Measurements from ENCODE around the gene PLEKHA7.
"Not testable (repeated sequence)": the region's sequence is repeated elsewhere in the genome, so short reads cannot be mapped to it uniquely, and the experiment has no call there.

The PLEKHA7 gene

DNA sequence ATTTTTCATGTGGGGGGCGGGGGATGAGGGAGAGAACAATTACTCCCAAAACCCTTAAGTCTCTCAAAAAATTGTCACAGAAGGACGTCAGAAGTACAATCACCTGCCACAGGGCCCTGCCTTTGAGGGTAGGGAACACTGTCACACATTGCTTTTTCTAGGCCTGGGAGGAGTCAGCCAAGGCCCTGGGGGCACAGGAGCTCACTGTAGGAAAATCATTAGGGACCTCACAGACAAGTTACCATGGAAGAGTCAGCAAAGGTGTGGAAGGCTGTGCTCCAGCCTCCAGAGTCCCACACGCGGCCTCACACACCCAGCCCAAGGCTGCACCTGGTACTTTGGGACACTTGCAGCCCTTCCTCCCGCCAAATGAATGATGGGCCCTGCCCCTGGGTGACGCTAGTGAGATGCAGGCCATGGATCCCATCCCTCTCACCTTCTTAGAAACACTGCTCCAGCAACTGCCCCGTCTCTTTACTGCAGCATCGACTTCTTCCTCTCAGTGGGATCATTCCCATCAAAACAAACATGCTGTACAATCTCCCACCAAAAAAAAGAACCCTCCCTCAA, 3.3 kb downstream of the PLEKHA7 start:
- DNase-seq, result no peak

DNA sequence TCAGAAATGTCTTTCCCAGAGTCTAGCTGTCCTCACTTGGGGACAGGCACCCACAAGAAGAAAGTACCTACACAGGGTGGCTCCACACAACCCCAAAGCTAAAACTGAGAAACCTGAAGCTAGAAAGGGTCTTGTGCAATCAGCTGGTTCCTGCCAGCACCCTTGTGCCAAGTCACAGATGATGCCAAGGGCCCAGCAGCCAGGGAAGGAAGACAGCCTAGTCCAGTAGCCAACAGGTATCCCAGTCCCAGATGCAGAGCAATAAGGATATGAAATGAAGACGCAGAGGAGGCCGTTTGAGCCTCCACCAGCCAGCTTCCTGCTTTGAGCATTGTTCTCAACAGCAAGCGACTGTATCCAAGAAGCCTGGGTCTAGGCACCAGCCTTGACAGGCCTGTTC, 6.1 kb downstream of the PLEKHA7 start:
- DNase-seq, result no peak

- no peak for DNase-seq
Observed at GRCh38 chr11:17005646-17006045, 8.6 kb downstream of the PLEKHA7 start.

DNA sequence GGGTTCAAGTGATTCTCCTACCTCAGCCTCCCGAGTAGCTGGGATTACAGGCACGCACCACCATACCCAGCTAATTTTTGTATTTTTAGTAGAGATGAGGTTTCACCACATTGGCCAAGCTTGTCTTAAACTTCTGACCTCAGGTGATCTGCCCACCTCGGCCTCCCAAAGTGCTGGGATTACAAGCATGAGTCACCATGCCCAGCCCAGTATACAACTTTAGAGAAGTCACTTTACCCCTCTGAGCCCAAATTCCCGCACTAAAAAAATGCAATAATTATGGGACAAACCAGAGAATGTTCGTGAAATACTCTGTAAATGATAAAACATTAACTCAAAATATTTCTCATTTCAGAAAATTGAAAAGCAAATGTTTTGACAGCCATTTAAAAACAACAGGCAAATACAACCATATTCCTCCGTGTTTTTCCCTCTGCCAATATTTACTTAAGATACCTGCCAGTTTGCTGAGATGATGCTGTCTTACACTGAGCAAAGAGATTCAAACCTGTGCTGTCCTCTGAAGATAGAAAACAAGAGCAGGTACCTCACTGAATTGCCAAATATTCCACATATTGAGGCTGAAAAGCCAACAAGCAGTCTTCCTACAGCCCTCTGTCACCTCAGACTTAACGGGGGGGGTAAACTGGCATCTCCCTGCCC, 9.6 kb downstream of the PLEKHA7 start:
- DNase-seq, result no peak

DNA sequence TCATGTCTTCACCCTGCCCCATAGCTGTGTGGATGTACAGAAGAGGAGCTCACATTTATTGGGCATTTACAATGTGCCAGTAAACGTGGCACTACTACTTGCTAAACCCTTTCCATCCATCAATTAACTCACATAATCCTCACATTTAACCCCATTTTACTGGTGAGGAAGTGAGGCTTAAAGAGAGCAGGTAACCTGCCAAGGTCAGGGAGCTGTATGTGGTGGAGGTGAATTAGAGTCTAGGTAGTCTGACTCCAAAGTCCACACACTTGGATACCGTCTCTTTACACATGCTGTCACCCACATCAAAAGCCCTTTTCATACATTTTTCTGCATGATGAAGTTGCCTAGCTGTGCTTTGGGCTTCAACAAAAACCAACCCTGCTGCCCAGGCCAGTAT, 10.8 kb downstream of the PLEKHA7 start:
- no peak for DNase-seq

GRCh38 chr11:17002543-17002942, 11.7 kb downstream of the PLEKHA7 start:
- DNase-seq, result no peak

GRCh38 chr11:17001806-17002205, 12.4 kb downstream of the PLEKHA7 start:
- no peak for DNase-seq

- no peak for DNase-seq
Observed at GRCh38 chr11:17000987-17001386, 13.2 kb downstream of the PLEKHA7 start.

- DNase-seq, result not testable (repeated sequence)
Observed at GRCh38 chr11:17000253-17000652, 14.0 kb downstream of the PLEKHA7 start.

DNA sequence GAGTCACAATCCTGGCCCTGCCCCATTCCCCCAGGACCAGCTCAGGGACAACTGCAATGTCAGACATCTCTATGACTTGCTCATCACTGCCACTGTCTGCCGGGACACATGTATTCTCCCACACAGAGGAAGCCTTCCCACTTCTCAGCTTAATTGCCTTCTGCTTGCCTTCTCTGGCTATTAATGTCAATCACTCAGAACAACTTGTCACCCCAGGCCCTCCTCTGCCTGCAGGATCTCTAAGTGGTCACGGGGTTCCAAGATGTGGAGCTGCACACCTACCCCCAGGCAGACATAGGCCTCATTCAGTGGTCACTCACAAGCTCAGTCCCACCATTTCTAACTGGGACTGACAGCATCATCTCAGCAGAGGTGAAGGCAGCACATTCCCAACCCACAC, 15.1 kb downstream of the PLEKHA7 start:
- no peak for DNase-seq

DNA sequence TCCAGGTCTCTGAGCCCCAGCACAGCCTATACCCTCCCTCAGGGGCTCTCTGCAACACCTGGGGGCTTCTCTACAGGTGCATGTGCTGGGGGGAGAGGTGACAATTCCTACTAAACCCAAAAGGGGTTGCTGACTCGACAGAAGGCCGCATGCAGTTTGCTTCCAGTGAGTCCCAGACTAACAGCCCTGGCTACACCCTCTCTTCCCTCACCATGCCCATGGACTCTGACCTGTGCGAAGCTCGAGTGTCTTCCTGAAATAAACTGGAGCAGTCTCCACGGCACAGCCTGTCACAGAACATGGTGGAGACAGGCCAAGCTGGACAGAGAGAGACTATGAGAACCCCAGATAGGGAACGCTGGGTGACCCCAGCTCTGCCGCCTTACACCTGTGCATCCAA, 16.6 kb downstream of the PLEKHA7 start:
- no peak for DNase-seq

DNA sequence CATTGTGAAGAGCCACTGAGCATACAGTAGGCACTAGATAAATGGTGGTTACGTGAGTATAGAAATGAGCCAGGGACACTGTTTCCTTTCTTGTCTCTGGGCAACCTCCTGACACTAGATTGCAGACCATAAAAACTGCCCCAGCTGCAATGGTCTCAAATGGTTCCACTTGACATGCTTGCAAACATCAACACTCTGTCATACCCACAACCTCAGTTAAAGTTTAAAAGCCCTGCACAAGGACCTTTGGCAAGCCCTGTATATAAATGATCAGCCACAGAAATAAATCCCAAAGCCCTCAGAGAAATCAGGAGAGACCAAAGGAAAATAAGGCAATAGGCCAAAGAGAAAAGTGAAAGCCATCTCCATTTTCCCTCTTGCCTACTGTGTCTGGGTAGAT, 20.7 kb downstream of the PLEKHA7 start:
- DNase-seq, result no peak

DNA sequence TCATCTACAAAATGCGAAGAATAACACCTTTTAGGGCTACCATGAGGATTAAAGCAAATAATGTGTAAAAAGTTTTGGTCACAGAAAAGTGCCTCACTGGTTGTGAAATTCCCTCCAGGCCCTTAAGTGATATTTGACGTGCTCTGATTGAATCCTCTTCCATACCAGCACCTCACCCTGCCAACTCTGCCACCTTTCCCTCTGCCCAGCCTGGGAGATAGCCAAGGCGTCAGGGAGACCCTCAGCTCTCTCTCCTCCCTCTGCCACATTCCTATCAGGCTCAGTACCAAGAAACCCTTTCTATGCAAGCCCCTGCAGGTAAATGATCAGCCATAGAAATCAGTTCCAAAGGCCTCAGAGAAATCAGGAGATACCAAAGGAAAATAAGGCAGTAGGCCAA, 21.4 kb downstream of the PLEKHA7 start:
- no peak for DNase-seq

GRCh38 chr11:16989554-16989953, 24.7 kb downstream of the PLEKHA7 start:
- no peak for DNase-seq

- DNase-seq, result no peak
Observed at GRCh38 chr11:16987205-16987568, 27.0 kb downstream of the PLEKHA7 start.

DNA sequence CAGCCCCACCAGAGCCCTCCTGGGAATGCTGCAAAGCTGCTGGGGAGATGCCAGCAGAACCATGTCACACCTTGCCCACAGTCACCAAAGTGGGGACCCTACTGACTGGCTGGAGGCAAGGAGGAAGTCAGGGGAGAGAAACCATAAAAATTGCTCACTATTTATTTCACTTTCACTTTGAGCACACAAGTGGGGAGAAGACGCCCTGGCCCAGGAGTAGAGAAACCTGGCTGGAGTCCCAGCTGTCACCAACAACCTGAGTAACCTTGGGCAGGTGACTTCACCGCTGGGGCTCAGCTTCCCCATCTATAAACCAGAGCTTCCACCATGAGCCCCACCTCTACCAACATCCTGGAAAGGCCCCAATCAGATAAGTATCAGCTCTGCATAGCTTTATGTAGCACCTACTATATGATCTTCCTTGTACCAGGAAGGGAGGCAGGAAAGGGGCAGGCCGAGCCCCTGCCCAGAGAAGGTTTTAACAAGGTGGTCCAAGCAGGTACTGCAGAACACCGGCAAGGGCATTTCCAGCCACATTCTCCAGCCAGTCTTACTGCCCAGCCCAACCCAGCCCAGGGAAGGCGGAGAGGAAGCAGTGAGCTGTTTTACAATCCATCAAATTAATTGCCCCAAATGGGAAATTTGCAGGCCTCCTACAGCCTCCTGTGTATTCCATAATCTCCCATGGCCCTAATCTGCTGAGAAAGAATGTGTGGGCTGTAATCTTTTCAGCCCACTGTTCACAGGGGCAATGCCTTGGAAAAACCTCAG, 27.6 kb downstream of the PLEKHA7 start:
- DNase-seq, result peak; percentile 34

- no peak for DNase-seq
Observed at GRCh38 chr11:16985297-16985696, 28.9 kb downstream of the PLEKHA7 start.

DNA sequence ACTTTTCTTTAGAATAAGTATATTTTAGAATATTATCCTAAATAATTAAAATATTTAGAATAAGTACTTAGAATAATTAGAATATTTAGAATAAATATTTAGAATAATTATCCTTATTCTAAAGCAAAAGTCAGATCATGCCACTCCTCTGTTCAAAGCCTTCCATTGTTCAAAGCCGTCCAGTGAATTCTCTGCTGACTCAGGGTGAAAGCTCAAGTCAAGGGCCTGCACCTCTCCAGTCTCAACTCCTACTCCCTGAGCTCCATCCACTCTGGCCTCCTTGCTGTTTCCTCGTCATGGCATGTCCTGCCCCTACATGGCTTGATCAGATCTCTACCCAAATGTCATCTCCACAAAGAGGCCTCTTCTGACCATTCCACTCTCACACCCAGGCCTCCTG, 30.0 kb downstream of the PLEKHA7 start:
- no peak for DNase-seq

DNA sequence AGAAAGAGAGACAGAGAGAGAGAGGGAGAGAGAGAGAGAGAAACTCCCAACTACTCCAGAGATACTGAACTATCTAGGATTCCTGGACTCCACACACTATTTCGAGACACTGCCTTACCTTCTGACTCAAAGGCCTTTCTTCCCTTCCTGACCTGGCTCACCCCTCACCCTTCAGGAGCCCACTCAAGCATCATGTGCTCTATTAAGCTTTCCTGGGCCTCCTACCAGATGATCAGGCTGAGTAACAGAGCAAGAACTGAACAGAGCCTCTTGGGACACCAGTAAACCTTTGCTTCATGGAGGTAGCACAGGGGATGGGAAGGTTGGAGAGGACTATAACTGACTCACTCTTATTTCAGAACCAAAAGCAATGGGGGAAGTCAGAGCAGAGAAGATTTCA, 31.4 kb downstream of the PLEKHA7 start:
- no peak for DNase-seq

- DNase-seq, result no peak
Observed at GRCh38 chr11:16982256-16982671, 31.9 kb downstream of the PLEKHA7 start.

GRCh38 chr11:16981651-16982194, 32.5 kb downstream of the PLEKHA7 start:
- no peak for DNase-seq

DNA sequence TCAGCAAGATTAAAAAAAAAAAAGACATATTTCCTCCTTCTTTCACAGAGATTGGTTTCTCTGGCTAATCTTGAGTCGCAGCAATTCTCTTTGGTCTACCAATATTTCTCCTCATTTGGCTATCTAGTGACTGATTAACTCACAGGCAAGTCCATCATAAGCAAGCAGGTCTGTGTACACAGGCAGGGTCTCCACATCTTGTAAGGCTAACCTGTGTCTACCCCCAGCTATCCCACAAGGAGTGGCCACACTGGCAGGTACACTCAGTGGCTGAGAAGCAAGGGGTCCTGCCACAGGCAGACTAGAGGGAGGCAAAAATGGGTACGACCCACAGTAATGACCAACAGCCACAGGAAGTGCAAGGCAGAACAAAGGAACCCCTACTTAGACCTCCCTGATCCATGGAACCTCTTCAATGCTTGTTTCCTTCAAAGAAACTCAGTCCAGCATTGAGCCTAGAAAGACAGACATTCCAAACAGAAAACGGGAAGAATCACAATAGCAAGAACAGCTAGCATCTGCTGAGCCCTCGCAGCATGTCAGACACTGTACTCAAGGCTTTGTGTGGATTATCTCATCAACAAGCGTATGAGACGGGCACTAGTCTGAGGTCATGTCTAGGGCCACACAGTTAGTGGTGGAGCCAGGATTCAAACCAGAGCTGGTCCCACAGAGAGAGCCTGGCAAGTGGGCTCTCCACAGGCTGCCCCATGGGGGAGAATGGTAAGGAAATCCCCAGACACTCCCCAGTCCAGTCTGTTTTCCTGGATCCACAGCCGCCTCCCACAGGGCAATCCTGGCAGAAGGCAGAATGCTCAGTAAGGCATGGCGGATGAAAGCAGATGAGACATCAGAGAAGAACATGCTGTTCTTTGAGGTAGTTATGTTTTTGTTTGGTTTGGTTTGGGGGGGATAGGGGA, 34.3 kb downstream of the PLEKHA7 start:
- no peak for DNase-seq

DNA sequence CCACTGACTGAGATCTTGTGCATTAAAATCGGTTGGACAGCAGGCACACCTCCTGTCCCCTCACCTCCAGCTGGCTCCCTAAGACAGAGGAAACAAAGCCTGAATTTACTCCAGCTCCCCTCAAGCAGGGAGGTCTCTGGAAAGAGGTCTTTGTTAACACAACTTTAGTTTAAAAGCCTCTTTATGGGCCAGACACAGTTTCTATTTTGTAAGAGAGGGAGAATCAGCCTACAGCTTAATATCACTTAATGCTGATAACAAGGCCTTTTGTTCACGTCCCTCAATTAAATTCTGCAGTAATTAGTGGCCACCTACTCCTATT, 36.3 kb downstream of the PLEKHA7 start:
- no peak for DNase-seq

All from stimulated activated CD4-positive, alpha-beta T cell treated with anti-CD3 and anti-CD28 coated beads, Interleukin-12 subunit alpha, Interleukin-12 subunit beta, amount 100 ng/mL, for 4 hours (primary cell).